HEK293T (cell line): Measurements from ENCODE around the gene VASP.

Source experiments
- ARNT ChIP-seq: fragments of 450-650 bp; IDR thresholded peaks from 2 replicates; pipeline ENCODE4 v1.6.1; 2017; ENCODE audit warnings: mild to moderate bottlenecking
- CTBP1 ChIP-seq: fragments of 450-650 bp; IDR thresholded peaks from 2 replicates; pipeline ENCODE4 v1.6.1; 2016; ENCODE audit warnings: borderline replicate concordance
- FOXM1 ChIP-seq: fragments of 450-650 bp; IDR thresholded peaks from 2 replicates; pipeline ENCODE4 v1.6.1; 2017; ENCODE audit warnings: mild to moderate bottlenecking, borderline replicate concordance
- L3MBTL2 ChIP-seq: fragments of 450-650 bp; conservative IDR thresholded peaks from 2 replicates; pipeline ENCODE4 v1.6.1; 2016; ENCODE audit warnings: mild to moderate bottlenecking
- LEF1 ChIP-seq: fragments of 450-650 bp; IDR thresholded peaks from 2 replicates; pipeline ENCODE4 v1.6.1; 2017; ENCODE audit warnings: mild to moderate bottlenecking, borderline replicate concordance
- SP1 ChIP-seq: fragments of 450-650 bp; IDR thresholded peaks from 2 replicates; pipeline ENCODE4 v1.6.1; 2017
- SUZ12 ChIP-seq: fragments of 450-650 bp; IDR thresholded peaks from 2 replicates; pipeline ENCODE4 v1.6.1; 2016; ENCODE audit warnings: mild to moderate bottlenecking

DNA sequence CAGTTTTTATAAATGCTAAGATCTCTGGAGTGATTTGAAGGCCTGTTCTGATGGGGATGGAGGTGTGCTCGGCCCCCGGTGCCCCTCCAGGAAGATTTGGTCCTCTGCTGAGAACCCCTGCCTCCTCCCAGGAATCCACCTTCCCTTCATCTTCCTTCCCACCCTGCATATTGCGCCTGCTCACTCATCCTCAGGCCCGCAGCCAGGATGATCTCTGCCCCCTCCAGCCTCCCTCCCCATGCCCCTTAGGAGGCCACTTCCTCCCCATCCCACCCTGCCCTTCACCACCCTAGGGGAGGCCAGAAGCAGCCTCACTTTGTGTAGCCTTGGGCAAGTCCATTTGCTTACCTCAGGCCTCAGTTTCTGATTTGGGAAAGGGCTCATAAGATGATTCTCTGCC is 19.7 kb downstream of the VASP start:
- TF ChIP-seq FOXM1: no peak
- no peak for TF ChIP-seq ARNT
- TF ChIP-seq L3MBTL2: no peak
- TF ChIP-seq LEF1: no peak
- TF ChIP-seq SP1: no peak
- no peak for TF ChIP-seq CTBP1
- TF ChIP-seq SUZ12: no peak
